ENCODE measurements around the gene EDN2. TPM values are rescaled to one million over a fixed set of nuclear protein-coding genes. Genes with fewer than 3 reads are reported as not detected.

EDN2 gene
- total RNA-seq, 2 donors from 2014 or later, result 3.3 to 13.5 TPM

- TF ChIP-seq, protein P1, sequence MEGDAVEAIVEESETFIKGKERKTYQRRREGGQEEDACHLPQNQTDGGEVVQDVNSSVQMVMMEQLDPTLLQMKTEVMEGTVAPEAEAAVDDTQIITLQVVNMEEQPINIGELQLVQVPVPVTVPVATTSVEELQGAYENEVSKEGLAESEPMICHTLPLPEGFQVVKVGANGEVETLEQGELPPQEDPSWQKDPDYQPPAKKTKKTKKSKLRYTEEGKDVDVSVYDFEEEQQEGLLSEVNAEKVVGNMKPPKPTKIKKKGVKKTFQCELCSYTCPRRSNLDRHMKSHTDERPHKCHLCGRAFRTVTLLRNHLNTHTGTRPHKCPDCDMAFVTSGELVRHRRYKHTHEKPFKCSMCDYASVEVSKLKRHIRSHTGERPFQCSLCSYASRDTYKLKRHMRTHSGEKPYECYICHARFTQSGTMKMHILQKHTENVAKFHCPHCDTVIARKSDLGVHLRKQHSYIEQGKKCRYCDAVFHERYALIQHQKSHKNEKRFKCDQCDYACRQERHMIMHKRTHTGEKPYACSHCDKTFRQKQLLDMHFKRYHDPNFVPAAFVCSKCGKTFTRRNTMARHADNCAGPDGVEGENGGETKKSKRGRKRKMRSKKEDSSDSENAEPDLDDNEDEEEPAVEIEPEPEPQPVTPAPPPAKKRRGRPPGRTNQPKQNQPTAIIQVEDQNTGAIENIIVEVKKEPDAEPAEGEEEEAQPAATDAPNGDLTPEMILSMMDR (IDR thresholded peaks at IDR 0.05), result no peak
- intact Hi-C loops (cut with DNase I), result no loop called here
- H3K4me1 ChIP-seq, result peaks cover 5% of the 10 kb centered on the region
- H3K4me3 ChIP-seq, result no peak overlapping the region
- H3K9me3 ChIP-seq, result no peaks in the 10 kb centered on the region
- DNase-seq, result no peak
- no peaks in the 10 kb centered on the region for H3K36me3 ChIP-seq
- H3K27me3 ChIP-seq, result no peaks in the 10 kb centered on the region
- H3K9ac ChIP-seq (ENCODE audit: low read depth in 2 of 2, low read length in 2 of 2), result no peak overlapping the region
- no peak overlapping the region for H3K27ac ChIP-seq
Observed at GRCh38 chr1:41488040-41488951, 3.8 kb upstream of the EDN2 start.

GRCh38 chr1:41487126-41488039, 2.9 kb upstream of the EDN2 start:
- Histone ChIP-seq H3K4me3 (no peak overlapping the region), H3K9ac (ENCODE audit: low read depth in 2 of 2, low read length in 2 of 2) (no peak overlapping the region)

DNA sequence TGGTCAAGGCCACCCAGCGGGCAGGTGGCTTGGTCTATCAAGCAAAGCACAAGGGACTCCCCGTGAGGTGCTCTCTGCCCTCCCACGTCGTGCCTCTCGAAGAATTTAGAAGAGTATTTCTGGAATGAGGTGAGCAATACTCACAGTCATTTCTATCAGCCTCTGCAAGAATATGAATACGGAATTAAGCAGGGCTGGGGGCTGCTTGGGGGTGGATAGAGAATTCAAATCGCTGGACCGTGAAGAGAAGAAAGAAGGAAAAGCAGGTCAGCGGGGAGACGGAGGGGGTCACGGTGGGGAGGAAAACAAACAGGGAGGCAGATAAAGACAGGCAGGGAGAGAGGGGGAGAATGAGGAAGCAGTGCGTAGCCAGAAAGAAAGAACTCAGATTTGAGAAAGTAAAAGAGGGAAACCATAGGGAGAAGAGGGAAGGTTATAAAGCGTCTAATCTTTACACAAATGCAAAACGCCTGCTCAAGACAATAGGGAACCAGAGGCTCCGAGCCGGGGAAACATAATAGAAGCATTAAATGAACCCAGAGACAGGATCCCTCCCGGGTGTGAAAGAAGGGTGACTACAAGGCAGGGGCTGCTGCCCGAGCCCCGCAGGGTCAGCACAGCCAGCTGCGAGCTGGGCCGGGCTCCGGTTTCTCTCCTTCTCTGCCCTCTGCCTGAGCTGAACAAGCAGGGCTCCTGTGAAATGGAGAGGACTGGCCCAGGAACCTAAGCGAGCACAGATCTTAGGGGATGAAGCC, 2.1 kb upstream of the EDN2 start:
- Histone ChIP-seq H3K4me3 (no peak overlapping the region), H3K9ac (ENCODE audit: low read depth in 2 of 2, low read length in 2 of 2) (no peak overlapping the region), H3K36me3 (no peaks in the 10 kb centered on the region), H3K27me3 (no peaks in the 10 kb centered on the region), H3K27ac (no peak overlapping the region), H3K4me1 (peaks cover 5% of the 10 kb centered on the region), H3K9me3 (no peaks in the 10 kb centered on the region)
- intact Hi-C loops (cut with DNase I), result no loop called here
- TF ChIP-seq, protein P1 (IDR thresholded peaks at IDR 0.05), result no peak
- DNase-seq, result no peak

More at GRCh38 chr1:41487126-41488039, 2.9 kb upstream of the EDN2 start:
- Histone ChIP-seq H3K27ac (no peak overlapping the region), H3K4me1 (peaks cover 5% of the 10 kb centered on the region), H3K9me3 (no peaks in the 10 kb centered on the region), H3K36me3 (no peaks in the 10 kb centered on the region), H3K27me3 (no peaks in the 10 kb centered on the region)
- intact Hi-C loops (cut with DNase I), result no loop called here
- TF ChIP-seq, protein P1 (IDR thresholded peaks at IDR 0.05), result no peak
- DNase-seq, result no peak

DNA sequence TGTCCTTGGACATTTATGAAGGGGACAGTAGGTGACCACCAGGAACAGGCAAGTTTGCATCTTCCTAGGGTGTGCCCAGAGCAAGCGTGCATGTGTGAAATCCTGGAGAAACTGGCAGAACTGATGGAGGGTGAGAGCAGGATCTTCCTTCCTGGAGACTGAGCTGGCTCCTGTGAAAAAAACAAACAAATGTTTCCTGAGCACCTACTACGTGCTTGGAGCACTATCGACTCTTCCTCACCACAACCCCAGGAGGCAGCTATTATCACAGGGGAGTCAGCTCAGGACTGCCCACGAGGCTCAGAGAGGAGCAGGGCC, 1.5 kb upstream of the EDN2 start:
- TF ChIP-seq, protein P1 (IDR thresholded peaks at IDR 0.05), result no peak
- H3K9me3 ChIP-seq, result no peaks in the 10 kb centered on the region
- no peak overlapping the region for H3K9ac ChIP-seq (ENCODE audit: low read depth in 2 of 2, low read length in 2 of 2)
- H3K4me3 ChIP-seq, result no peak overlapping the region
- H3K4me1 ChIP-seq, result peaks cover 5% of the 10 kb centered on the region
- no peak for DNase-seq
- H3K27ac ChIP-seq, result no peak overlapping the region
- intact Hi-C loops (cut with DNase I), result no loop called here
- no peaks in the 10 kb centered on the region for H3K36me3 ChIP-seq
- H3K27me3 ChIP-seq, result no peaks in the 10 kb centered on the region

- H3K27ac ChIP-seq, result no peak overlapping the region
- no peak for DNase-seq
Observed at GRCh38 chr1:41485605-41486004, 1.1 kb upstream of the EDN2 start.

More at GRCh38 chr1:41485605-41486004, 1.1 kb upstream of the EDN2 start:
- intact Hi-C loops (cut with DNase I), result no loop called here
- TF ChIP-seq, protein P1 (IDR thresholded peaks at IDR 0.05), result no peak
- no peaks in the 10 kb centered on the region for H3K9me3 ChIP-seq
- peaks cover 5% of the 10 kb centered on the region for H3K4me1 ChIP-seq
- no peak overlapping the region for H3K4me3 ChIP-seq
- H3K36me3 ChIP-seq, result no peaks in the 10 kb centered on the region
- H3K27me3 ChIP-seq, result no peaks in the 10 kb centered on the region
- no peak overlapping the region for H3K9ac ChIP-seq (ENCODE audit: low read depth in 2 of 2, low read length in 2 of 2)

Measured in colonic mucosa (tissue), 4 donors.